HG02884 (cell line): ENCODE results near the gene SPNS3.

ENCODE experiments used
- ATAC-seq: cut with Tn5 transposase; IDR thresholded peaks from one replicate; pipeline ENCODE4 v1.9.1; 2021; ENCODE audit warnings: mild to moderate bottlenecking, moderate library complexity; ENCODE audit not compliant: unreplicated experiment

The SPNS3 gene

GRCh38 chr17:4426499-4427208 lies 7.1 kb upstream of the SPNS3 start:
- no peak for ATAC-seq

GRCh38 chr17:4427505-4427904 lies 6.2 kb upstream of the SPNS3 start:
- no peak for ATAC-seq

- ATAC-seq = no peak
These were observed 2.6 kb downstream of the SPNS3 start for GRCh38 chr17:4436381-4436780.

GRCh38 chr17:4436846-4437245 lies 3.1 kb downstream of the SPNS3 start:
- ATAC-seq = no peak

- no peak for ATAC-seq
These were observed 4.6 kb downstream of the SPNS3 start for GRCh38 chr17:4438162-4438944.

GRCh38 chr17:4440021-4440420 lies 6.3 kb downstream of the SPNS3 start:
- ATAC-seq = no peak

GRCh38 chr17:4440690-4441686 lies 7.2 kb downstream of the SPNS3 start:
- ATAC-seq = no peak

- no peak for ATAC-seq
These were observed 8.8 kb downstream of the SPNS3 start for GRCh38 chr17:4442582-4442981.

GRCh38 chr17:4443476-4443875 lies 9.7 kb downstream of the SPNS3 start:
- ATAC-seq = no peak

- no peak for ATAC-seq
These were observed 11.2 kb downstream of the SPNS3 start for GRCh38 chr17:4444782-4445473.

- ATAC-seq = no peak
These were observed 12.0 kb downstream of the SPNS3 start for GRCh38 chr17:4445731-4446130.

- no peak for ATAC-seq
These were observed 12.8 kb downstream of the SPNS3 start for GRCh38 chr17:4446326-4447071.

GRCh38 chr17:4448197-4448980 lies 14.6 kb downstream of the SPNS3 start:
- ATAC-seq = no peak

GRCh38 chr17:4449736-4450135 lies 16.0 kb downstream of the SPNS3 start:
- no peak for ATAC-seq

GRCh38 chr17:4450710-4451316 lies 17.1 kb downstream of the SPNS3 start:
- no peak for ATAC-seq

GRCh38 chr17:4453812-4454591 lies 20.3 kb downstream of the SPNS3 start:
- ATAC-seq = no peak

- ATAC-seq = no peak
These were observed 26.9 kb downstream of the SPNS3 start for GRCh38 chr17:4460661-4461060.
